ENCODE measurements around the gene PIK3C3.

- TF ChIP-seq CTCF (IDR thresholded peaks at IDR 0.05) = no peak
- no peak for TF ChIP-seq POLR2A (IDR thresholded peaks at IDR 0.05)
These were observed 49.1 kb upstream of the PIK3C3 start for GRCh38 chr18:41905786-41906527.

All from adrenal gland (tissue), 5 donors.